Sigmoid colon (tissue), 4 donors: ENCODE measurements around the gene CHCHD10.

Experiments used
- EP300 ChIP-seq, 4 donors: sonication (generic); formaldehyde crosslinking; IDR thresholded peaks; one replicate each; pipeline ENCODE4 v1.6.1; 2017; ENCODE audit warnings: antibody characterized with exemption in 4 of 4
- POLR2A ChIP-seq, 2 donors: fragments of 450-650 bp; IDR thresholded peaks; one replicate each; pipeline ENCODE4 v1.6.1; 2016; ENCODE audit warnings: antibody characterized with exemption in 2 of 2, mild to moderate bottlenecking in 2 of 2, moderate library complexity in 2 of 2
- POLR2AphosphoS5 ChIP-seq, 4 donors: sonication (generic); formaldehyde crosslinking; IDR thresholded peaks; one replicate each; pipeline ENCODE4 v1.6.1; 2017; ENCODE audit warnings: antibody characterized with exemption in 4 of 4
- TF ChIP-seq, protein P1 (sequence below), 4 experiments: fragments of 450-650 bp in 3 of 4; fragments of 200-600 bp in 1 of 4; IDR thresholded peaks; one replicate each; pipeline ENCODE4 v1.5.1; 2016 to 2019; ENCODE audit warnings: antibody characterized with exemption in 4 of 4, mild to moderate bottlenecking in 3 of 4, moderate library complexity in 2 of 4

DNA sequence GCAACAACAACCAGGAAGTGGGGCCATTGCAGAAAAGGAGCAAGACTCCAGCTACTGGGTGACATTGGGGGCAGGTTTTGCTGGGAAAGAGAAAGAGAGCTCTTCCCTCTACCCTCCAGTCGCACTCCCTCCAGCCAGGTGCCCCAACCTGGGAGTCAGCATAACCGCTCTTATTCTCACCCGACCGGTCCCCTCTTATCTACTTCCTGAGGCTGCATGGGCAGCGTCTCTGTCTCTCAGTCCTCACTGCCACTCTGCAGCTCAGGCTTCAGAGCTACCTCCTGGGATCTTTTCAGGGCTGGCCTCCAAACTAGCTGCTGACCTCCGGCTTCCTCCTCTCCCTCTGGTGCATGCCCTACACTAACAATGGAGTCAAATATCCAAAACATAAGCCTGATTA lies 22.0 kb downstream of the CHCHD10 start:
- TF ChIP-seq, protein P1, sequence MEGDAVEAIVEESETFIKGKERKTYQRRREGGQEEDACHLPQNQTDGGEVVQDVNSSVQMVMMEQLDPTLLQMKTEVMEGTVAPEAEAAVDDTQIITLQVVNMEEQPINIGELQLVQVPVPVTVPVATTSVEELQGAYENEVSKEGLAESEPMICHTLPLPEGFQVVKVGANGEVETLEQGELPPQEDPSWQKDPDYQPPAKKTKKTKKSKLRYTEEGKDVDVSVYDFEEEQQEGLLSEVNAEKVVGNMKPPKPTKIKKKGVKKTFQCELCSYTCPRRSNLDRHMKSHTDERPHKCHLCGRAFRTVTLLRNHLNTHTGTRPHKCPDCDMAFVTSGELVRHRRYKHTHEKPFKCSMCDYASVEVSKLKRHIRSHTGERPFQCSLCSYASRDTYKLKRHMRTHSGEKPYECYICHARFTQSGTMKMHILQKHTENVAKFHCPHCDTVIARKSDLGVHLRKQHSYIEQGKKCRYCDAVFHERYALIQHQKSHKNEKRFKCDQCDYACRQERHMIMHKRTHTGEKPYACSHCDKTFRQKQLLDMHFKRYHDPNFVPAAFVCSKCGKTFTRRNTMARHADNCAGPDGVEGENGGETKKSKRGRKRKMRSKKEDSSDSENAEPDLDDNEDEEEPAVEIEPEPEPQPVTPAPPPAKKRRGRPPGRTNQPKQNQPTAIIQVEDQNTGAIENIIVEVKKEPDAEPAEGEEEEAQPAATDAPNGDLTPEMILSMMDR (IDR thresholded peaks at IDR 0.05), result no peak
- TF ChIP-seq EP300 (IDR thresholded peaks at IDR 0.05) (no peak), POLR2AphosphoS5 (IDR thresholded peaks at IDR 0.05) (no peak), POLR2A (IDR thresholded peaks at IDR 0.05) (no peak)
